Measurements from ENCODE around the gene OAS2.

Gene OAS2

GRCh38 chr12:112978163-112979040 lies at the start of gene OAS2:
Gene OAS2 (plus strand): TSS chr12:112978519. CDS start chr12:112978609, 90 bp downstream.
- in situ Hi-C loops (cut with MboI; ENCODE audit: low sequenced_read_pairs): no loop called here

- in situ Hi-C loops (cut with MboI; ENCODE audit: low sequenced_read_pairs): no loop called here
Measured at GRCh38 chr12:112928978-112929377, 49.3 kb upstream of the OAS2 start.

DNA sequence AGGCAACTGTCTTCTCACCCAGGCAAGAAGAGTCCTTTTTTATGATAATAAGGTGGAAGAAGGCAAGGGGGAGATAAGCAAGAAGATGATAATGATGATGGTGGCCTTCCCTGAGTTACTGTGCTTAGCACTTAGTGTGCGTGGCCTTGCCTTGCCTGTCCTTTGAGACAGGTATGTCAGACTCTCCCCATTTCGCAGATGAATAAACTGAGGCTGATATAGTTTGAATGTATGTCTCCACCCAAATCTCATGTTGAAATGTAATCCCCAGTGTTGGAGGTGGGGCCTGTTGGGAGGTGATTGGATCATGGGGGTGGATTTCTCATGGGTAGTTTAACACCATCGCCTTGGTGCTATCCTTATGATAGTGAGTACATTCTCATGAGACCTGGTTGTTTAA lies 48.6 kb upstream of the OAS2 start:
- in situ Hi-C loops (cut with MboI; ENCODE audit: low sequenced_read_pairs): no loop called here

GRCh38 chr12:112930350-112930749 lies 48.0 kb upstream of the OAS2 start:
- in situ Hi-C loops (cut with MboI; ENCODE audit: low sequenced_read_pairs): no loop called here

DNA sequence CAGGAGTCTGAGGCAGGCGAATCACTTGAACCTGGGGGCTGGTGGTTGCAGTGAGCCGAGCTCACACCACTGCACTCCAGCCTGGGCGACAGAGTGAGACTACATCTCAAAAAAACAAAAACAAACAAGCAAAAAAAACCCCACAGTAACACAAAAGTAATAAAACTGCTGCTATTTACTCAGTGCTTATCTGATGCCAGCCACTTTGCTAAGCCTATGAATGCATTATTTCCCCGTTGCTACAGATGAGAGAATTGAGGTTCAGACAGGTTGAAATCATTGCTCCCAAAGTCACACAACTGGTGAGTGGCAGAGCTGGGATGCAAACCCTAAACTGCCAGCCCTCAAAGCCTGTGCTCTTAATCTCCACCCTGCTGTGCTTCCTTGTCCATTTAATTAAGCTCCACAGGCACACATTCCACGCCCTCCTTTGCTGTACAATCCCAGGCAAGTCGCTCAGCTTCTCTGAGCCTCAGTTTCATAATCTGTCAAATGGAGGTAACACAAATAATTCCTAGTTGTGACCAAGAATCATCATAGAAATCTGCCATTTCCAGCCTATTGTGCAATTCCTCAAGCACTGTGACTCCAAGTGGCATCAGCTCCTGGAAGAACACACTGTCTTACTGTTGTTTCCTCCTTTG lies 45.7 kb upstream of the OAS2 start:
- in situ Hi-C loops (cut with MboI; ENCODE audit: low sequenced_read_pairs): no loop called here

- in situ Hi-C loops (cut with MboI; ENCODE audit: low sequenced_read_pairs): no loop called here
Measured at GRCh38 chr12:112933129-112933505, 45.2 kb upstream of the OAS2 start.

GRCh38 chr12:112936264-112936663 lies 42.1 kb upstream of the OAS2 start:
- in situ Hi-C loops (cut with MboI; ENCODE audit: low sequenced_read_pairs): no loop called here

- in situ Hi-C loops (cut with MboI; ENCODE audit: low sequenced_read_pairs): no loop called here
Measured at GRCh38 chr12:112936927-112937326, 41.4 kb upstream of the OAS2 start.

GRCh38 chr12:112937741-112938719 lies 40.3 kb upstream of the OAS2 start, which contains the start of gene OAS3:
Gene OAS3 (plus strand): TSS chr12:112938474. CDS start chr12:112938531, 57 bp downstream.
- in situ Hi-C loops (cut with MboI; ENCODE audit: low sequenced_read_pairs): no loop called here

DNA sequence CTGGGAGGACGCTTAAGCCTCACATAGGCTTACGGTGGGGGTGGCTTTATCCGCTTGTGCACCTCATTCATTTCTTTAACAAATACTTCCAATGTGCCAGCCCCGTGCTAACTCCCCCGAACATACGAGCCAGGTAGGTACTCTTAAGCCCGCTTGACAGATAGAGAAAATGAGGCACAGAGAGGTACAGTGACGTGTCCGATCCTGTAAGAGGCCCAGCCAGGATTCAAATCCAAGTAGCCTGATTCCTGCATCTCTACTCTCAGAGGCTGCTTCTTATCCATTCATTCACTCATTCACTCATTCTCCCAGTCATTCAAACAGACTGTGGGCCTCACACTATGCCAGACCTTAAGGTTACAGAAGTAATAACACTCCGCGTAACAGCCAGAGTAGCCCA lies 39.6 kb upstream of the OAS2 start:
- in situ Hi-C loops (cut with MboI; ENCODE audit: low sequenced_read_pairs): no loop called here

DNA sequence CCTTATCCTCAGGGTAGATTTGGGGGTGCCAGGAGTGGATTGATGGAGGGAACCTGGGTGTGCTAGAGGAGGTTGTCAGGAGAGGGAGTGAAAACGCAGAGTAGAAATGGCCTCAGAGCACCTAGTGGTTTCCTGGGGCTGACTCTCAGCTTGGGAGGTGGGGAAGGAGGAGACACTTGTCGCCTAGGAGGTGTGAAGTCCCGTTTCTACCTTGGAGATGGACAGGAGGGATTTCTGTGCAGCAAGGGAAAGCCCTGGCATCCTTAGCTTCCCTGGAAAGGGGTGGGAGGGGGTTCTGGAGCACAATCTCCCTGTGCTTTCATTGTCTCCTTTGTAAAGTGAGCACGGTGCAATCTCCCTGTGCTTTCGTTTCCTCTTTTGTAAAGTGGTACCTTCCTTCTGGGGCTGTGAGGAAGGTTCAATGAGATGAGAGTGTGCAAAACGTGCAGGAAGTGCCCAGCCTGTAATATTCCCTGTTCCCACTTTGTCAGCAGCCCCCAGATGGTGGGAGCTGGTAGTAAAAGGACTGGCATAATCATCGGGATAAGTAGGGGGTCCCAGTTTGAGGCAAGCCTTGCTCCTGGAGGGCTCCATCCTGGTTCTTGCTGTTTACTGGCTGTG lies 38.4 kb upstream of the OAS2 start:
- in situ Hi-C loops (cut with MboI; ENCODE audit: low sequenced_read_pairs): no loop called here

DNA sequence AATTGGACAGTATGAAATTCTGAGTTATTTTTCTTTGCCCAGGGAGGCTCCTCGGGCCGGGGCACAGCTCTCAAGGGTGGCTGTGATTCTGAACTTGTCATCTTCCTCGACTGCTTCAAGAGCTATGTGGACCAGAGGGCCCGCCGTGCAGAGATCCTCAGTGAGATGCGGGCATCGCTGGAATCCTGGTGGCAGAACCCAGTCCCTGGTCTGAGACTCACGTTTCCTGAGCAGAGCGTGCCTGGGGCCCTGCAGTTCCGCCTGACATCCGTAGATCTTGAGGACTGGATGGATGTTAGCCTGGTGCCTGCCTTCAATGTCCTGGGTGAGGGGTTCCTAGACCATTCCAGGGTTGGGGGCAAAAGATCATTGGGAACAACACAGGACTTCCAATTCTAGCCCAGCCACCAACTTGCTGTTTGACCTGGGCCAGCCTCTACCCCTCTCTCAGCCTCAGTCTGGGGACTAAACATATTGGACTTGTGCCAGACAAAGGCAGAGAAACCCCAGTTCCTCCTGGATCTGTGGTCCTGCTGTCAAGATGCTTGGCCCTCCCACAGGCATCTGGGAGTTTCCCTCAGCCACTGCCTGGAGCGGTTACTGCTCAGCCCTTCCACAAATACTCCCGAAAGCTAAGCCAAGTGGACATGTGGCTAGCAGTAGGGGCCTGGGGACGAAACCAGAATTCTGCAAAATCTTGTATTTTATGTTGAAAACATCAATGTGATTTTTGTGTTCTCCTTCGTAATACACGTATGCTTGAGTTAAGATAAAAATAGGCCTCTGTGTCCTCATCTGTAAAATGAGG lies 36.6 kb upstream of the OAS2 start:
- in situ Hi-C loops (cut with MboI; ENCODE audit: low sequenced_read_pairs): no loop called here

DNA sequence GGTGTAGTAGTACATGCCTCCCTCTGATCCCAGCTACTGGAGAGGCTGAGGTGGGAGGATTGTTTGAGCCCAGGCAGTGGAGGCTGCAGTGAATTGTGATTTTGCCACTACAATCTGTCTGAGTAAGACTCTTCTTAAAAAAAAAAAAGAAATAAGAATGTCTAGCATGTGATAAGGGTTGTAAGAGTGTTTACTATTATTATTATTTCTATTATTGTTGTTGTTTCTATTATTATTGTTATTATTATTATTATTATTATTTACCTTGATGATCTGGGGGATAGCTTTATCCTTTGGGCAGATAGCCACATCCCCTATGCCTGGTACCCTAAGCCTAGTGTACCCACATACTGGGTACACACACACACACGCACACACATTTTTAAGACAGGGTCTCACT lies 35.7 kb upstream of the OAS2 start:
- in situ Hi-C loops (cut with MboI; ENCODE audit: low sequenced_read_pairs): no loop called here

GRCh38 chr12:112944024-112944690 lies 34.2 kb upstream of the OAS2 start:
- in situ Hi-C loops (cut with MboI; ENCODE audit: low sequenced_read_pairs): no loop called here

GRCh38 chr12:112945515-112945914 lies 32.8 kb upstream of the OAS2 start:
- in situ Hi-C loops (cut with MboI; ENCODE audit: low sequenced_read_pairs): no loop called here

DNA sequence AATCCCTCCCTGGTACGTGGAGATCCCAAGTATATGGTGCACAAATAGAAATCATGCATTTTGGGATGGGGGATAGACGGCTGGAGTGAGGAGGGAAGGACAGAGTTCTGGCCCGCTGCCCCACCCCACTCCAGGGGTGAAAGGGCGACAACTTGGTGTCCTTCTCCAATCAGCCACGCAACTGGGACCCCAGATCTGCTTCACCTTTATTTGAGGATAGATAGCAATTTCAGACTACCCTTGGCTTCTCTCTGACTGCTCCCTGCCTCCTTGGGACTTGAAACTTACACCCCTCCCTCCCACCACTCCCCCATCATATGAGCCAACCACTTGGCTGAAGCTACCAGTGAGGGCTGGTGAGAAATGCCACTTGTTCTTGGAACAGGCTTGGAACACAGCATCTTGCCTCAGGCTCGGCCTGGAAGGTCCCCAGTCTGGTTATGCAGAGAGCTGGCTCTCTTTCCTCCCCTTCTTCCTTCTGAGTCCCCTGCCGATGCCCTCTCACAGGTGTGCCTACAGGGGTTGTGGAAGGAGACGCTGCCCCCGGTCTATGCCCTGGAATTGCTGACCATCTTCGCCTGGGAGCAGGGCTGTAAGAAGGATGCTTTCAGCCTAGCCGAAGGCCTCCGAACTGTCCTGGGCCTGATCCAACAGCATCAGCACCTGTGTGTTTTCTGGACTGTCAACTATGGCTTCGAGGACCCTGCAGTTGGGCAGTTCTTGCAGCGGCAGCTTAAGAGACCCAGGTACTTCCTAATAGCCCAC lies 31.9 kb upstream of the OAS2 start:
- in situ Hi-C loops (cut with MboI; ENCODE audit: low sequenced_read_pairs): no loop called here

GRCh38 chr12:112947314-112947713 lies 31.0 kb upstream of the OAS2 start:
- in situ Hi-C loops (cut with MboI; ENCODE audit: low sequenced_read_pairs): no loop called here

- in situ Hi-C loops (cut with MboI; ENCODE audit: low sequenced_read_pairs): no loop called here
Measured at GRCh38 chr12:112947761-112948160, 30.6 kb upstream of the OAS2 start.

DNA sequence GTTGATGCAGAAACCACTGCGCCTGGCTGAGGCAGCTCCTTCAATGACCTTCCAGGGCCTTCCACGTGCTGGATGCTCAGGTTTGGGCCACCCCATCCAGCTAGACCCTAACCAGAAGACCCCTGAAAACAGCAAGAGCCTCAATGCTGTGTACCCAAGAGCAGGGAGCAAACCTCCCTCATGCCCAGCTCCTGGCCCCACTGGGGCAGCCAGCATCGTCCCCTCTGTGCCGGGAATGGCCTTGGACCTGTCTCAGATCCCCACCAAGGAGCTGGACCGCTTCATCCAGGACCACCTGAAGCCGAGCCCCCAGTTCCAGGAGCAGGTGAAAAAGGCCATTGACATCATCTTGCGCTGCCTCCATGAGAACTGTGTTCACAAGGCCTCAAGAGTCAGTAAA lies 29.5 kb upstream of the OAS2 start:
- in situ Hi-C loops (cut with MboI; ENCODE audit: low sequenced_read_pairs): no loop called here

Data from hTERT RPE-1 (cell line).